Measurements from ENCODE around the gene PSMB9.
A peak's percentile ranks its signal among the peaks of the same experiment; 100 is the strongest.
"Not testable (repeated sequence)": the region's sequence is repeated elsewhere in the genome, so short reads cannot be mapped to it uniquely, and the experiment has no call there.

Gene PSMB9

GRCh38 chr6:32853541-32854375 is at the start of gene PSMB9, which contains the start of gene TAP1:
Gene PSMB9, plus strand, starts transcription at chr6:32854192. Its CDS starts 38 bp downstream, at chr6:32854230.
Gene TAP1, minus strand, starts transcription at chr6:32853704. Its CDS starts 68 bp downstream, at chr6:32853636.
- DNase-seq, result peak; percentile 98 to 99

GRCh38 chr6:32805404-32805803 is 48.6 kb upstream of the PSMB9 start:
- not testable (repeated sequence) for DNase-seq

- DNase-seq, result no peak
These were observed 46.9 kb upstream of the PSMB9 start for GRCh38 chr6:32807020-32807580.

GRCh38 chr6:32809171-32809570 is 44.8 kb upstream of the PSMB9 start:
- no peak for DNase-seq

GRCh38 chr6:32814145-32814544 is 39.8 kb upstream of the PSMB9 start:
- no peak for DNase-seq

GRCh38 chr6:32815115-32815514 is 38.9 kb upstream of the PSMB9 start:
- DNase-seq, result no peak

GRCh38 chr6:32815996-32816395 is 38.0 kb upstream of the PSMB9 start:
- DNase-seq, result no peak

DNA sequence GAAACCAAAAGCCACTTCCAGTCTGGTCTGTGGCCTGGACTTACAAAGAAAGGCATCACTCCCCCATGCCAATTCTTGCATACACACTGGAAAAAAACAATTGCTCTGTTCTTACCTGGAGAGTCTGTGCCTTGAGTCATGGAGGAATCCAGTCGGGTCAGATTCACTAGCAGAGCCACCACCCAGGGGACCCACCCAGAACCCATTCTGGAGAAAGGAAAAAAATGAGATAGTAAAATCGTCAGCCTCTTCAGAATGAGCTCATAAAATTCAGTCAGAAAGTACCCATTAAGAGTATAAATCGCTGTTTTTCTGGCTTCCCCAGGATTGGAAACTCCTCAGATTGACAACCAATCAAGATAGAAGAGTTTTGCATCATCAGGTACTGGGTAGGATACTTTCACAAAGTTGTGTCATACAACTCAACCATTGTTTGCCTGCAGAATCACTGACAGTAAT is 37.2 kb upstream of the PSMB9 start, which contains the start of gene HLA-DOB:
Gene HLA-DOB, minus strand, starts transcription at position 257 of the 459 bp plus-strand sequence. Its CDS starts 51 bp downstream, at position 206.
- DNase-seq, result peak in 1 of 2 donors; percentile 48

DNA sequence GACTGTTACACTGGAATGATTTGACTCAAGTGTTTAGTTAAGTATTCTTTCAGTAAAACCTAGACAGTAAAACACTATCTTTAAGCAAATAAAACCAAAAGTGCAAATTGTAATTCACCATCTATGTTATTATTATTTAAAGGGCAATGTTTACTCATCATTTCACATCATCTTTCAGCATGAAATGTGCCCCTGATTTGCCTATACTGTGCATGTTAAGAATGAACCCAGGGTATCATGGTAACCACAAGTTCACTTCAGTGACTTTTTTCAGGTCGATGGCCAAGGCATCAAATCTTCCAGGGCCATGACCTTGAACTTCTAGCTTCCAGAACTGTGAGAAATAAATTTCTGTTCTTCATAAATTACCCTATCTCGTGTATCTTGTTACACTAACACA is 35.1 kb upstream of the PSMB9 start:
- no peak for DNase-seq

DNA sequence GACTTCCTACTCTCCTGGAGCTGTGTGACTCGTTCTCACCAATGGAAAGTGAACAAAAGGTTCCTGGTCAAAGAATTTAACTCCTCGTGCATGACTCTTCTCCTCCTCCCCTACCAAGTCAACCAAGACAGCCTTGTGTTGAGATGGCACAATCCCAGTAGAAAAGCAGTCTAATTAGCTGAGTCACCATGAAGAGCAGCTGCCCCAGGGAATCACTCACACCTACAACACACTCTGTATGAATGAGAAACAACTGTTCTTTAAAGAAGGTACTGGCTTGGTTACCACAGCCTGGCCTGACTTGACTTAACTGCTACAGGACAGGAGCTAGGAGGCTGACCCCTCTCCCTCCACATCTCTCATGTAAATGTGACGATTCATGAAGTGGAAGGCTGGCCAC is 34.3 kb upstream of the PSMB9 start:
- no peak for DNase-seq

- peak in 1 of 2 donors; percentile 36 for DNase-seq
These were observed 28.0 kb upstream of the PSMB9 start for GRCh38 chr6:32825966-32826365.

DNA sequence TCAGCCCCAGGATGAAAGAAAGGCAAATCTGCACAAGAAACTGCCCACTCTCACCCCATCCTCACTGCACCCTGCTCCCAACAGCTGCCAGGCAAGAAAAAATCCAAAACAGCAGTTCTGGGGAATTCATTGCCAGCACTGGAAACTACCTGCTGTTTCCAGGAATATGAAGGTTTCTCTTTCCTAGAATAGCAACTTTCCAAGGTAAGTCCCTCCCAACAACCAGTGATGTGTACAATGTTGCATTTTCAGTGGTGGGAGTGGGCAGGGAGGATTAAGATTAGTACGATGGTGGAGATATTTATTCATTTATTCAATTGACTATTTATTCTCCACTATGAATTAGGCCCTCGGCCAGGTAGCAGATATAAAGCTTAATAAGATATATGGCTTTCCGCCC is 27.0 kb upstream of the PSMB9 start:
- DNase-seq, result peak in 1 of 2 donors; percentile 40

- DNase-seq, result no peak
These were observed 24.5 kb upstream of the PSMB9 start for GRCh38 chr6:32829495-32829894.

- no peak for DNase-seq
These were observed 24.0 kb upstream of the PSMB9 start for GRCh38 chr6:32830017-32830416.

GRCh38 chr6:32830936-32831335 is 23.1 kb upstream of the PSMB9 start:
- DNase-seq, result no peak

- DNase-seq, result no peak
These were observed 21.5 kb upstream of the PSMB9 start for GRCh38 chr6:32832535-32832934.

DNA sequence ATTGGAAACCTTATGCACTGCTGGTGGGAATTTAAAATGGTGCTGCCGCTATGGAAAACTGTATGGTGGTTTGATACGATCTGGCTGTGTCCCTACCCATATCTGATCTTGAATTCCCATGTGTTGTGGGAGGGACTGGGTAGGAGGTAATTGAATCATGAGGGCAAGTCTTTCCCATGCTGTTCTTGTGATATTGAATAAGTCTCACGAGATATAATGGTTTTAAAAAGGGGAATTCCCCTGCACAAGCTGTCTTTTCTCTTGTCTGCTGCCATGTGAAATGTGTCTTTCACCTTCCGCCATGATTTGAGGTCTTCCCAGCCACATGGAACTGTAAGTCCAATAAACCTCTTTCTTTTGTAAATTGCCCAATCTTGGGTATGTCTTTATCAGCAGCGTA is 20.3 kb upstream of the PSMB9 start:
- DNase-seq, result no peak

DNA sequence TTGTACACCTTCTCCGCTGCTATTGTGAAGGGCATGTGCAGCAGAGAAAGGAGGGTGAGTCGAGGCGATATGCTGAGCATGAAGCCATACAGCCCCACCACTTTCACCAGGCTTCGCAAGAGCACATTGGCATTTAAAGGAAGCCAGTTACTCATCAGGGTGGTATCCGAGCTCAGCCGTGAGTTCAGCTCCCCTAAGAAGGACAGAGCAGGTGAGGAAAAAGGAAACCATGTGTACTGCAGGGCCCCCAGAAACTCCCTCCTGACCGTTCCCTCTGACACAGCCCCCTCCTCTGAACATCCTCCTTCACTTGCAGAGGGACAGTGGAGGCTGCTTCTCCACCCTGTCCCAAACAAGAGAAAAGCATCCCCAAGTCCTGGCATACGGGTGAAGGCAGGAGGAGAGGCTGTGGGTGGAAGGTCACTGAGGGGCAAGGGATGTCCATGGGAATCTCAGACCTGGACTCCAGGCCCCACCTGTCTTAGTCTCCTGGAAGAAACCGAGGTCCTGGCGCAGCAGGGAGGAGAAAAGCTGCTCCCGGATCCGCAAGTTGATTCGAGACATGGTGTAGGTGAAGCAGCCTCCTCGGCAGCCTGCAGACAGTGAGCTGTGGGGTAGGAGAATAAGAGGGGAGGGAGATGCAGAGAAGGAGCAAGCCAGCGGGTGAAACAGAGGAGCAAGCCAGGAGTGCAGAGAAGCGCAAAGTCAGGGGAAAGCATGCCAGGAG is 18.7 kb upstream of the PSMB9 start:
- DNase-seq, result no peak

- no peak for DNase-seq
These were observed 17.1 kb upstream of the PSMB9 start for GRCh38 chr6:32836873-32837272.

GRCh38 chr6:32837651-32838113 is 16.3 kb upstream of the PSMB9 start:
- DNase-seq, result no peak

DNA sequence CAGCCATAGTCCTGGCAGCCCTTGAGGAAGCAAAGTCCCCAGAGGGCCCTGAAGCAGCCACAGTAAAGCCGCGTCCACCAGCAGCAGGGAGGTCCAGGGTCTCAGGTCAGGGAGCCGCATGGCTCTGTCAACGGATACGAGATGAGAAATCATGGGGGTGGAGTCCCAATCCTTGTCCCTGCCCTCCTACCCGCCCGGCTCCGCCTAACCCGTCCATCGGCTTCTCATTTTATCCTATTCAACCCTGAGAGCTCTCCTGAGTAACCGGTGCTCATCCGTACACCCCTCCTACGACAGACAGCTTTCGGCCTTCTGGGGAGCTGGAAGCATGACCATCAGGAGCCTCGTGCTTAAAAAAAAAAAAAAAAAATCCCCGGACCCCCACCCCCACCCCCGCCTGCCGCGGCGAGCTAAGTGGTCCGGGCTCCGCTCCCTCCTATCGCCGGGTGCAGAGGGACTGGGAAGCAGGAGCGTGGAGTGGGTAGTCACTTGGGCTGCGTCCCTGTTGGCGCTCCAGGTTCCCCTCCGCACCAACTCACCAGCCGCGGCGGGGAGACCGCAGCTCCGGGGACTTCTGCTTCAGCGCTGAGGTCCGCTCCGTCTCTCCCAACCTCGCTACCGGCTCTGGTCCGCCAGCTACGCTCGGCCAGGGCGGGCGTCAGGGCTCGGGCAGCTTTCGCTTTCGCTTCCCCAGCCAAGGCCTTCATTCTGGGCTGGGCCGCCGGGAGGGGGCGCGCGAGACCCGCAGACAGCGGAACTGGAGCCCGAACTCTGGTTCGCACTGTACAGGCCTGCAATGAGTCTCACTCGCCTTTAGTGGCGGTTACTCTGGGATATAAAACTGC is 15.7 kb upstream of the PSMB9 start, which contains the start of gene TAP2:
Gene TAP2, minus strand, starts transcription at position 626 of the 845 bp plus-strand sequence. Its CDS starts 506 bp downstream, at position 120.
- DNase-seq, result peak; percentile 96 to 98

DNA sequence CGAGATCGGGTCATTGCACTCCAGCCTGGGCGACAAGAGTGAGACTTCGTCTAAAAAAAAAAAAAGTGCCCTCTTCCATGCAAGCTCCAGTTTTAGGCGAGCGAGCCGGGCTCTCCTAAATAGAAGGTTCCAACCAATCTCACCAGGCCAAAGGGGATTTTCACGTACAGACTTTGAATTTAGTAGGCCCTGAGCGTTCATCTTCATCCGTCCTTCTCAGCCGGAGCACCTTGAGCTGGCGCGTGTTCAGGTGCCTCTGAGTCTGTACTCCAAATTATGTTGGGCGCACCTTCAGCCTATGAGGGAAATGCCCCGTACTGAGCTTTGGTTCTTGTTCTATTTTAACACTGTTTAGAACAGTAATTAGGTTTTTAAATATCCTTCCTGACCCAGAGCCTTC is 14.6 kb upstream of the PSMB9 start:
- DNase-seq, result no peak
